Common myeloid progenitor, CD34-positive (primary cell): Measurements from ENCODE around the gene MT1F.

ENCODE experiments used
- CTCF ChIA-PET: fragments of 350-600 bp; sonication (Branson Sonifier 250); formaldehyde crosslinking; loops from one replicate; lab custom pipeline; 2021; ENCODE audit warnings: antibody characterized with exemption; lab: Charles Lee
- POLR2A ChIA-PET: fragments of 350-600 bp; sonication (Branson Sonifier 250); formaldehyde crosslinking; loops from one replicate; lab custom pipeline; 2021; ENCODE audit warnings: antibody characterized with exemption; lab: Charles Lee
- DNase-seq, 3 donors: peaks; one replicate each; pipeline versions ENCODE4 v3.0.0 to v3.0.0-alpha.2; 2013
- H3K27ac ChIP-seq, 2 experiments: 1 replicate in 1 of 2; 2 replicates in 1 of 2; pipeline ENCODE4 v1.7.0; 2013; ENCODE audit warnings: inconsistent platforms in 2 of 2, low read length in 2 of 2, mild to moderate bottlenecking in 2 of 2, low read depth in 1 of 2, moderate library complexity in 1 of 2; ENCODE audit not compliant: severe bottlenecking in 2 of 2, insufficient read depth in 1 of 2, poor library complexity in 1 of 2
- H3K27me3 ChIP-seq, 5 experiments: replicated peaks in 2 of 5; 1 replicate in 3 of 5; 2 replicates in 2 of 5; pipeline versions ENCODE4 v1.6.1 to v1.7.0; 2013; ENCODE audit warnings: low read length in 4 of 5, mild to moderate bottlenecking in 2 of 5, moderate library complexity in 2 of 5, inconsistent platforms in 1 of 5; ENCODE audit not compliant: insufficient read depth in 5 of 5, control insufficient read depth in 4 of 5
- H3K36me3 ChIP-seq, 4 experiments: 1 replicate in 2 of 4; 2 replicates in 2 of 4; pipeline versions ENCODE4 v1.6.1 to v1.7.0; 2013; ENCODE audit warnings: low read length in 3 of 4, control low read depth in 1 of 4, mild to moderate bottlenecking in 1 of 4; ENCODE audit not compliant: control insufficient read depth in 4 of 4, insufficient read depth in 4 of 4
- H3K4me1 ChIP-seq, 4 experiments: 1 replicate in 3 of 4; 2 replicates in 1 of 4; pipeline versions ENCODE4 v1.6.1 to v1.7.1; 2013; ENCODE audit warnings: low read length in 3 of 4, mild to moderate bottlenecking in 3 of 4, control low read depth in 1 of 4, inconsistent platforms in 1 of 4, moderate library complexity in 1 of 4; ENCODE audit not compliant: control insufficient read depth in 4 of 4, insufficient read depth in 4 of 4; ENCODE audit errors: control extremely low read depth in 1 of 4
- H3K4me3 ChIP-seq, 7 experiments: 1 replicate in 4 of 7; 2 replicates in 3 of 7; pipeline versions ENCODE4 v1.5.1 to v1.7.0; 2013; ENCODE audit warnings: mild to moderate bottlenecking in 7 of 7, low read length in 6 of 7, moderate library complexity in 6 of 7, inconsistent platforms in 2 of 7, low read depth in 2 of 7, control low read depth in 1 of 7; ENCODE audit not compliant: insufficient read depth in 4 of 7, control insufficient read depth in 1 of 7; ENCODE audit errors: extremely low read depth in 1 of 7
- H3K9me3 ChIP-seq, 5 experiments: 1 replicate in 4 of 5; 2 replicates in 1 of 5; pipeline versions ENCODE4 v1.6.1 to v1.7.1; 2013; ENCODE audit warnings: low read length in 4 of 5, mild to moderate bottlenecking in 2 of 5, inconsistent platforms in 1 of 5, low read depth in 1 of 5, moderate library complexity in 1 of 5; ENCODE audit not compliant: control insufficient read depth in 4 of 5, insufficient read depth in 2 of 5; ENCODE audit errors: control extremely low read depth in 1 of 5
- WGBS: methylation state at CpG from one replicate; pipeline ENCODE4 v1.1.5; 2013; ENCODE audit not compliant: insufficient coverage; 5-methylcytosine and 5-hydroxymethylcytosine counted together

The MT1F gene

GRCh38 chr16:56625140-56625942 is 32.4 kb upstream of the MT1F start, which contains the start of gene MT1E:
TSS of gene MT1E (plus strand) at chr16:56625781. CDS start at chr16:56625852, 71 bp downstream.
- POLR2A ChIA-PET, result interaction anchor here (0.6 kb wide), 1 partner anchor 10 kb away, joined by 4 read pairs; no protein-coding TSS in a partner anchor
- H3K27ac ChIP-seq, result no peak within 1 kb of the TSS
- H3K27me3 ChIP-seq, result peaks cover 5 to 63% (median 29%) of the 10 kb centered on the region in 5 experiments
- WGBS, result 4% methylated on average over 60 of the region's 62 CpGs
- CTCF ChIA-PET, result interaction anchor here (0.7 to 0.9 kb wide), 2 partner anchors 18 to 42 kb away, joined by 3 read pairs; no protein-coding TSS in a partner anchor
- peak within 1 kb of the TSS in 6 of 7 experiments; percentile 25 to 69 (median 54) for H3K4me3 ChIP-seq
- DNase-seq, result peak; percentile 43 to 77 (median 69)
- peaks cover 0 to 15% (median 7%) of the 10 kb centered on the region in 4 experiments for H3K4me1 ChIP-seq
- no peaks in the 10 kb centered on the region for H3K9me3 ChIP-seq
- no peaks in the 10 kb centered on the region for H3K36me3 ChIP-seq

- peak overlapping the region in 5 of 7 experiments; percentile 25 to 69 (median 64) for H3K4me3 ChIP-seq
- CTCF ChIA-PET, result interaction anchor here (0.7 to 0.9 kb wide), 3 partner anchors 18 to 1099 kb away, joined by 3 read pairs; no protein-coding TSS in a partner anchor
- POLR2A ChIA-PET, result interaction anchor here (0.6 kb wide), 1 partner anchor 11 kb away, joined by 4 read pairs; no protein-coding TSS in a partner anchor
- H3K27me3 ChIP-seq, result peaks cover 5 to 71% (median 36%) of the 10 kb centered on the region in 5 experiments
- DNase-seq, result no peak
- peaks cover 0 to 15% (median 7%) of the 10 kb centered on the region in 4 experiments for H3K4me1 ChIP-seq
- WGBS, result 11% methylated on average over 10 of the region's 16 CpGs
- H3K9me3 ChIP-seq, result no peaks in the 10 kb centered on the region
- no peak overlapping the region for H3K27ac ChIP-seq
- no peaks in the 10 kb centered on the region for H3K36me3 ChIP-seq
Measured at GRCh38 chr16:56625943-56626654, 31.7 kb upstream of the MT1F start.

GRCh38 chr16:56626685-56627084 is 31.1 kb upstream of the MT1F start:
- ChIA-PET CTCF (interaction anchor here (0.9 kb wide), 1 partner anchor 1098 kb away, joined by 3 read pairs; no protein-coding TSS in a partner anchor), POLR2A (interaction anchor here (0.6 kb wide), 1 partner anchor 53 kb away, joined by 3 read pairs; no protein-coding TSS in a partner anchor)
- Histone ChIP-seq H3K27ac (no peak overlapping the region), H3K9me3 (no peaks in the 10 kb centered on the region), H3K27me3 (peaks cover 9 to 77% (median 41%) of the 10 kb centered on the region in 5 experiments), H3K4me1 (peaks cover 0 to 15% (median 7%) of the 10 kb centered on the region in 4 experiments), H3K36me3 (no peaks in the 10 kb centered on the region), H3K4me3 (no peak overlapping the region)
- no peak for DNase-seq
- WGBS, result 65% methylated on average over 3 of the region's 7 CpGs

GRCh38 chr16:56628486-56629350 is 29.0 kb upstream of the MT1F start:
- 85% methylated on average over 6 of the region's 9 CpGs for WGBS
- peaks cover 9 to 92% (median 50%) of the 10 kb centered on the region in 5 experiments for H3K27me3 ChIP-seq
- CTCF ChIA-PET, result interaction anchor here (1.1 to 1.3 kb wide), 2 partner anchors 21 to 24 kb away, joined by 3 read pairs; partner anchors contain the start of gene MT2A
- no peaks in the 10 kb centered on the region for H3K36me3 ChIP-seq
- no peak overlapping the region for H3K4me3 ChIP-seq
- no peak for DNase-seq
- no peaks in the 10 kb centered on the region for H3K9me3 ChIP-seq
- H3K27ac ChIP-seq, result no peak overlapping the region
- peaks cover 0 to 26% (median 14%) of the 10 kb centered on the region in 4 experiments for H3K4me1 ChIP-seq
- POLR2A ChIA-PET, result interaction anchor here (1.0 kb wide), 1 partner anchor 9 kb away, joined by 3 read pairs; the partner anchor contains the start of gene MT1A

- H3K4me1 ChIP-seq, result peaks cover 0 to 26% (median 14%) of the 10 kb centered on the region in 4 experiments
- no peaks in the 10 kb centered on the region for H3K36me3 ChIP-seq
- DNase-seq, result no peak
- H3K27me3 ChIP-seq, result peaks cover 9 to 94% (median 50%) of the 10 kb centered on the region in 5 experiments
- POLR2A ChIA-PET, result interaction anchor here (1.0 kb wide), 1 partner anchor 9 kb away, joined by 3 read pairs; the partner anchor contains the start of gene MT1A
- no peaks in the 10 kb centered on the region for H3K9me3 ChIP-seq
- 82% methylated on average over 2 of the region's 3 CpGs for WGBS
- H3K4me3 ChIP-seq, result no peak overlapping the region
- no peak overlapping the region for H3K27ac ChIP-seq
- CTCF ChIA-PET, result interaction anchor here (1.1 to 2.0 kb wide), 3 partner anchors 17 to 25 kb away, joined by 3 to 5 read pairs (median 3); partner anchors contain the start of gene MT2A
Measured at GRCh38 chr16:56629531-56629930, 28.2 kb upstream of the MT1F start.

GRCh38 chr16:56630134-56630533 is 27.6 kb upstream of the MT1F start:
- 97% methylated on average over 3 of the region's 3 CpGs for WGBS
- peaks cover 9 to 94% (median 49%) of the 10 kb centered on the region in 5 experiments for H3K27me3 ChIP-seq

More at GRCh38 chr16:56630134-56630533, 27.6 kb upstream of the MT1F start:
- DNase-seq, result no peak
- Histone ChIP-seq H3K9me3 (no peaks in the 10 kb centered on the region), H3K27ac (no peak overlapping the region), H3K4me3 (no peak overlapping the region), H3K36me3 (no peaks in the 10 kb centered on the region), H3K4me1 (peaks cover 0 to 27% (median 14%) of the 10 kb centered on the region in 4 experiments)
- ChIA-PET POLR2A (no interaction called here), CTCF (interaction anchor here (0.9 to 2.0 kb wide), 5 partner anchors 11 to 116 kb away, joined by 3 to 5 read pairs (median 4); no protein-coding TSS in a partner anchor)
